Fibroblast of upper back skin (primary cell): Measurements from ENCODE around the gene STOX2.

Source experiments
- DNase-seq: peaks from one replicate; pipeline ENCODE4 v3.0.0-alpha.2; 2013

STOX2 gene

GRCh38 chr4:183905081-183905592 is at the start of gene STOX2:
TSS of gene STOX2 (plus strand) at chr4:183905307. CDS start at chr4:183906791, 1,484 bp downstream.
- peak; percentile 32 for DNase-seq

GRCh38 chr4:183855323-183856190 is 49.5 kb upstream of the STOX2 start:
- peak; percentile 10 for DNase-seq

DNA sequence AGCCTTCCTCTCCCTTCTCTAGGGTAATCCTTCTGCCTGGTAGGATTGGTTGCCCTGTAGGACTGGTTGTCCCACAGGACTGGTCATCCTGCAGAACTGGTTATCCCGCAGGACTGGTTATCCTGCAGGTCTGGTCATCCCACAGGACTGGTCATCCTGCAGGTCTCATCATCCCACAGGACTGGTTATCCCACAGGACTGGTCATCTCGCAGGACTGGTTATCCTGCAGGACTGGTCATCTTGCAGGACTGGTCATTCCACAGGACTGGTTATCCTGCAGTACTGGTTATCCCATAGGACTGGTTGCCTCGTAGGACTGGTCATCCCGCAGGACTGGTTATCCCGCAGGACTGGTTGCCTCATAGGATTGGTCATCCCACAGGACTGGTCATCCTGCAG is 48.1 kb upstream of the STOX2 start:
- no peak for DNase-seq

DNA sequence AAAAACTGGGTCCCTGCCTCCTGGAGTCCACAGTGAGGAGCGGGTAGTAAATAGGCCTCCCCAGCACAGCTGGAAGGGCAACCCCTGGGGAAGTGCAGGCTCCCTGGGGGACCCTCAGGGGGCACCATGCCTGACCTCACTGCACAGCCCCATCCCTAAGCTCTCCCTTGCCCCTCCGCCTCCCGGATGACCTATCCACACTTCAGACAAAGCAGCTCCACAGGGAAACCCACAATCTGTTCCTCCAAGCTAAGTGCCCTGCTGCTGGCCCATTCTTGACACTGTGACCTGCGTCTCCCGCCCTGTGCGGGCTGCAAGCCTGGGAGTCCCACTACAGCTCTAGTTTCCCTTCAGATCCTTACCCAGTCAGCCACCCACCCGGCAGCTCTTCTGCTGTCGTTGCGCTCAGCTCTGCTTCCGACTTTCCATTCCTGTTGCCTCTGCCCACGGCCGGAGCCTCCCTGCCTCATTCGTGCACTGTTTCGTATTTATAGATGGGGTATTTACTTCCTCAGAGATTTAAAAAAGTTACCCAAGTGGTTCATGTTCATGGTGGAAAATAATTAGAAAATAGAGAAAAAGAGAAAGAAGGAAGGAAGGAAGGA is 47.0 kb upstream of the STOX2 start:
- no peak for DNase-seq

DNA sequence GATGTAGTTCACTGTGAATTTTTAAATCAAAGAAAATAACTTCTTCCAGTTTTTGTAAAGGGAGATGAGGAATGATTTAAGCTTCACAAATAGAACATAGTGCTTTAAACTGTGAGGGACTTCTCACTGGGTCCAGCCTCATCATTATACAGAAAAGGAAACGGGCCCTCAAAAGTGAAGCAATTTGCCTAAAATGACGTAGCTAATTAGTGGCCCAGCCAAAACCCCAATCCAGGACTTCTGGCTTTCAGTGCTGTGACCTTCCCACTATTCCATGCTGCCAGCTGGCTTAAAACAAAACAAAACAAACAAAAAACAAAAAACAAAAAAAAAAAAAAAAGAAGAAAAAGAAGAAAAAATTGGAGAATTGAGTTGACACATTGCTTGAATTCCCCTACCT is 45.0 kb upstream of the STOX2 start:
- DNase-seq: no peak

DNA sequence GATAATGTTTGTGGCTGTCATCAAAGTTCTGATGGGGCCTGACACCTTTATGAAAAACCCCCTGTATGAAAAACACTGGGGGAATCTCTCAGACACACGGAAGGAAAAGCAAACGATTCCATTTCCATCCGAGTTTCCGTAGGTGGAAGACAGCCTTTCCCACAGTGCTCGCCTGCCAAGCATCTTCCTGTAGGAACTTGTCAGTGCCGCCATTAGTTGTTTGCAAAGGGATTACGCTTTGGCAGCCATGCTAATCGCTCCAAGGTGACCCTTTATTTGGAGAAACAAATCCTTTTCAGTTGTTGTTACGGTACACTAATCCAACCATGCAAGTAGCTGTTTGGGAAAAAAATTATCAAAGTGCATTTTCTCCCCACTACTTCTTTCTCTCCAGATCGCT is 44.4 kb upstream of the STOX2 start:
- DNase-seq: no peak

DNA sequence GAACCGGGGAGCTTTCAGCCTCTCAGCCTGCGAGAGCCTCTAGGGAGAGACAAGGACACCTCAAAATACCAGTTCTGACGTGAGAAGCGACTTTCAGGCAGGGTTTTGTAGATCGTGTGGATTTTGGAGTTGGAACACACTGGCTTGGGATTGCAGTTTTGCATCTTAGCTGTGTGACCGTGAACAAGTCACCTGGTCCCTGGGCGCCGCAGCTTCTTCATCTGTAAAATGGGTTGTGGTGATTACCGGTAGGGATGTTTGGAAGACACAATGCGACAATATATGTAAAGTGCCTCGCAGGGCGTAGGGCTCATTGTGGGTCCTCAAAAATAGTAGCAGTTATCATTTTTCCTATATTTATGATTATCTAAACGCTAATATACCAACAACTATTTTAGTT is 43.7 kb upstream of the STOX2 start:
- no peak for DNase-seq

DNA sequence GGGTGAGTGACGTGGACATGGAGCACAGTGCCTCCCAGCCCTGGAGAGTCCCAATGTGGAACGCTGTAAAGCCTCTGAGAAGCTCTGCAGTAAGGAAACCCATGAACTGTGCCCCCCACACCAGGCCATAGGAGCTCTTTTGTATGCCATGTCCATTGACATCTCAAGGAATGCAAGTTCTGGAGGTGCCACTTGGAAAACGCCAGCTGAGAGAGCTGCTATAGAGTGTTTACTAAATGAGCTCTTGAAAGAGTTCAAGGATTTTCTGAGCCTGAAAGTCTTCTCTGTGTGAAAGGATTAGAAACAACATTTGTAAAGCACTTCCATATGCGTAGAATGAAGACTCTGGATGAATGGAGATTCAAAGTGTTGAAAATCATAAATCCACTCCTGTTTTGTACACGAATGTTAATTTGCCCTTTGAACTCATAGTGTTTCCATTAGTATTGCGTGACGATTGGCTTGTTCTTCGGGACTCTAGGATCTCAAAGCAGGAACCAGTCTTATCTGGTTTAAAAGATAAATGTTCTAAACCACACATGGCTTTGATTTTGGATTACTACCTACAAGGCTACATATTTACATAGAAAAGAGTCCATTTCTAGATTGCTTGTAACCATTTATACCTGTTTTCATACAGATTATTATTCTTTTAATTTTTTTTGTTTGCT is 41.8 kb upstream of the STOX2 start:
- no peak for DNase-seq

- no peak for DNase-seq
Observed at GRCh38 chr4:183867247-183867646, 37.9 kb upstream of the STOX2 start.

DNA sequence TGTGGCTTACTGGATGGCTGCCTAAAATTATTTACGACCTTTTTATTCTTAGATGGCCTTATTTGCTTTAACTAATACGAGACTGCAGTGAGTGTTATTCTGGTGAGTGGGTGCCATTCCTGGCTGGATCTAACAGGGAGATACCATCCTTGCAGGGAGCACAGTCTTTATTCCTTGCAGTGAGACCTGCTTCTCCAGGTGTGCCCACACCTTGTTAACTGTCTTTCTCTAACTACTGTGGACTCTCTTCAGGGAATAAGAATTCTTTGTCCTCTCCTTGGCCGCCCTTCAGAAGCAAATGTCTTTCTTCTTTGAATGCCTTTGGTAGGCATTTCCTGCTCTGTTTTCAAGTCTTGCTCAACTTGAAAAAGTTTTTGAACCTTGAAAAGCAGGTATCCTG is 34.1 kb upstream of the STOX2 start:
- DNase-seq: no peak

- peak; percentile 12 for DNase-seq
Observed at GRCh38 chr4:183871581-183871980, 33.5 kb upstream of the STOX2 start.

DNA sequence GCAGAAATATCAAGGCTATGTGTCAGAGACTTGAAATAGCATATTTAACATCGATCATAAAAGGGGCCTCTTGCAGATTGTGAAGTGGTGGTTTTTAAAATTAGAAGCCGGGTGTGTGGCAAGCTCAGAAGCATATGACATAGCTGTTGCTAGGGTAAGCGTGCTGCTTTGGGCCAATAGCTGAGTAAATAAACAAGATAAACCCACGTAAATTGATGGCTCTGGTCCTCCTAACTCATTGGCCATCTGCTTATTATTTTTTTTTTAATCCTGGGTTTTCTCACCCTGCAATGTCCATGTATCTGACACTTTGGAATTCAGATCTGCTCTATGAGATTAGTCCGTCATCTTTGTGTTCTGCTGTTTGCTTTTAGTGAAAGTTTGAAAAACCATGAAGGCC is 32.6 kb upstream of the STOX2 start:
- DNase-seq: no peak

DNA sequence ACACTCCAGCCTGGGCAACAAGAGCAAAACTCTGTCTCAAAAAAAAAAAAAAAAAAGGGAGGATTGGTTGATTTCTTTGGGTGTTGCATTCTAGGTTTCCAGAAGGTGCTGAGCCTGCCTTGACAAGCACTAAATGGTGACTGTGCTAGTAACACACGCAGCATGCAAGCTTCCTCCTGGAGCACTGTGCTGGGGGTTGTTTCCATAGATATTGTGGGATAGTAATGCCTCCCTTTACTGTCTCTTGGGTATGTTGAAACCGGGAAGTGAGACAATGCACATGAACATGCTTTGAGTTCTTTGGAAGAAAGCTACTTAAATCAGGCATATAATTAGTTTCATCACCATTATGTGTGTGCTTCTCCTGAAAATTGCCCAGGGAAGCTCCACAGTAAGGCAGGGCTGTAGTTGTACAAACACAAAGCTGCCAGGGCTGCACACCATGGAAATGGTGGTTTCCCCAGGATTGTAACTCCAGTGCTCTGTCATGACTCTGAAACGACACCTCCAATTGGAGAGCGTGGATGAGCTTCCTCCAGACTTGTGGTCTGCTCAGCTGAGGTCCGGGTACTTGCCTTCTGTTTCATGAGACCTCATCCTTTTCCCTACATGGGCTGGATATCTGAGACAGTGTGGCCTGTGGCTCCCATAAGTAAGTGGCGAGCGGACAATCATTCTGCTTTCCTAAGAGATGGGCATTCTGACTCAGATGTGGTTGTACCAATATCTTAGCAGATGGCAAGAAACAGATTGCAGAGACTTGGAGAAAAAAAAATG is 31.5 kb upstream of the STOX2 start:
- peak; percentile 9 for DNase-seq

DNA sequence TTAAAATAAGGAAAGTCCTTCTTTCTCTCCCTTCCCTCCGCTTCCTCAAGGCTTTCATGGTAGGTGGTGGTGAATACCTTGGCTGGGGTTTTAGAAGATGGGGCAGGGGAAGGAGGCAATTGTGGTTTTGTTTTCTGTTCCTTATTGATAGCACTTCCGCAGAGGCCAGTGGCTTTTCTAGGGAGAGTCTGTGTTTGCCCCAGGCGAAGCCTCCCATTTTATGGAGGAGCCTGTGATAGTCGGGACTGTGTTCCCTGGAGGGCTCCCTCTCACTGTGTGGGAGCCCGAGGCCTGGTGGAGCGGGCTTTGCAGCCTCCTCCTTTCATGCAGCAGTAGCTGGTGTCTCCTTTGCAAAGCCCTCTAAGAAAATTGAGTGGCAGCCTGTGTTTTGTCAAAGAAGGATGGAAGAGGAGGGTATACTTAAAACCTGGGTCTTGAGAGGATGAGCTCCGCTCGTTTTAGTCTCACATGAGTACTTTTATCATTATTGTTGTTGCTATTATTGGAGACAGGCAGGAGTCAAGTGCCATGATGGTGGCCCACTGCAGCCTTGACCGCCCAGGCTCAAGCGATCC is 29.8 kb upstream of the STOX2 start:
- no peak for DNase-seq

DNA sequence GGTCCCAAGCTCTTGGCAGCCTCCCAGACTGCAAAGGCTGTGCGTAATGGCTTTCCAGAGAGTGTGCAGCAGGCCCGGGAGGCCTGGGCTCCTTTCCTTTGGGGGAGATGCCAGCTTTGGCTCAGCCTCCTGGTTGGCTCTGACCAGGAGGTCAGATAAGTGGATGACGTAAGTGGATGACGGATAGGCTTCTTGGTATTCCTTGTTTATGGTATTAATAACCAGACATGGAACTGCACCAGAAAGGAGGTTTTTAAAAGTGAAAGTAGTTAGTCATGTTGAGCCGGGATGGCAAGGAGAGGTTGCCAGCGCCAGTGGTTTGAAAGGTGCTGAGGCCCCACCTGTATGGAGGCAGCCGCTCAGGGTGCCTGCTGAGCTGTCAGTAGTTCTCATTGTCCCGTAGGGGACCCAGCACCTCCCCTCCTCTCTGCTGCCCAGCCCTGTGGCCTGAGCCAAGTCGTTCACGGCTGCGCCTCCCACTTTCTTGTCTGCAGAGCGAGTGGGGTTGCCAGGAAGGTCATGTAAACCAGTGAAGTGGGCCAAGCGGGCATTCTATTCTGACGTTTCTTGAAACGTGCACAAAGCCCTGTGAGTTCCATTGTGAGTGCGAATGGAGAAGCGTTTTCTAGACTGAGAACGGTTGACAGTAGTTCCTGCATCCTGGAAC is 28.7 kb upstream of the STOX2 start:
- DNase-seq: peak; percentile 84

DNA sequence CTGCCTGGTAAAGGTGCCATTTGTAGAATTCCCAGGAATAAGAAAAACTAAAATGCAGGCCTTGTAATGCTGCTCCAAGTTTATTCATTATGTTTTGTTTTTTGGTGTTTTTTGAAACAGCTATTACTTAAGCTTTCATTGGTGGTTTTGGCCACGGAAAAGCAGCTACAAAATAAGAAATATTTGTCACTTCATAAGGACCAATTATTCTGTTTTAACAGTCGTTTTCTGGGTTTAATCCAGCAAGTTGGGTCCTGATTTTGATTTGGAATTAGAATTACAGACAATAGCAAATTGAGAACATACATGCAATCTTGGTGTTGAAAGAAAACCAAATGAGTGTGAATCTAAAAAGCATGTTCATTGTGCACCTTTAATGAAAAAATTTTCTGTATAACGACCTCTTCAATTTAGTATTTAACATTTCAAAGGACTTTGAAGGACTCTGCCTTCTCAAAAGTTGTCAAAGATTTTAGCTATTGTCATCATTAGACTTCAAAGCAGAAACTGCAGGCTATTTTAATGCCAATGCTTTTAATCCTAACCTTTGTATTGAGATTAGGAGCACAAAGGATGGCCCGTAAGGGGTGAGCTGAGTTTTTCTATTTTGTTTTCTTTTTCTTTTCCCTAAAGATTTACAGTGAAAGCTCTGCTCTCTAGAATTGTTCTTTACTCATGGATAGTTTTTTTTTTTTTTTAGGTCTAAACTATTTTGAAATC is 26.7 kb upstream of the STOX2 start:
- DNase-seq: no peak

DNA sequence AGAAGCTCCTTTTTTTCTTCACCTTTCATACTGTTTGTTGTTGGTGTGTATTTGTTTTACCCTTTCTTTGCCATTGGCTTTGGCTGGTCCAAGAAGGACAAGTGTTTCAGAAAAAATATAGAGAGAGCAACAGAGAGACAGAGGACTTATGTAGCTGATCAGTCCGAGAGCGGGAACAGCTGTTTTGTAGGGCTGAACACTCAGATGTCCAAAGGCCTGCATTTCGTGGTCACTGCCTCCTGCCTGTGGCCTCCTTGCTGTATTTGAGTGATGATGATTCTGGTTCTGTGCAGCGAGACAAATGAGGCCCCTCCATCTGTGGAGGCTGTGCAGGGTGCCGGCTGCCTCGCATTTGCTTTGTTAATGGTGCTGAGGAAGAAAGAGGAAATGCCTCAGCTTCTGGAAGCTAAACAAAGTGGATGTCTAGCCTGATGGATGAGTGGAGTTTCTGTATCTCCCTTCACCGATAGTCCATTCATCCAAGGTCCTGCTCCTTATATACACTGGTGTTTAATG is 19.8 kb upstream of the STOX2 start:
- DNase-seq: no peak

DNA sequence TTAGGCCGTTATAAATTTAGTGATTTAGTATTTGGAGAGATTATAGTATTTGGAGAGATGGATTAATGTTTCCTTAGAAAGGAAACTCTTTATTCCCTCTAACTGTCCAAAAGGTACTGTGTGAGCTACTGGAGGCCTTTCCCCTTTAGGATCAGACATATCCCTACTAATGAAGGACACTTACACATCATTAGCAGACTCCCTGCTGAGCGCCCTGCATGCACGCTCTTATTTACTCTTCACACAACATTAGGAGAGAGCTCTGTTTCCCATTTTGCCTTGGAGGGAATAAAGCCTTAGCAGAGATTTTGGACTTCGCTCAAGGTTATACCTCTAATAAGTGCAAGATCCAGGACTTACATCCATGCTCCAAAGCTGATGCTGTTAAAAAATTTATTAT is 17.8 kb upstream of the STOX2 start:
- DNase-seq: no peak

- DNase-seq: no peak
Observed at GRCh38 chr4:183888564-183888963, 16.5 kb upstream of the STOX2 start.

- DNase-seq: no peak
Observed at GRCh38 chr4:183889190-183889589, 15.9 kb upstream of the STOX2 start.

DNA sequence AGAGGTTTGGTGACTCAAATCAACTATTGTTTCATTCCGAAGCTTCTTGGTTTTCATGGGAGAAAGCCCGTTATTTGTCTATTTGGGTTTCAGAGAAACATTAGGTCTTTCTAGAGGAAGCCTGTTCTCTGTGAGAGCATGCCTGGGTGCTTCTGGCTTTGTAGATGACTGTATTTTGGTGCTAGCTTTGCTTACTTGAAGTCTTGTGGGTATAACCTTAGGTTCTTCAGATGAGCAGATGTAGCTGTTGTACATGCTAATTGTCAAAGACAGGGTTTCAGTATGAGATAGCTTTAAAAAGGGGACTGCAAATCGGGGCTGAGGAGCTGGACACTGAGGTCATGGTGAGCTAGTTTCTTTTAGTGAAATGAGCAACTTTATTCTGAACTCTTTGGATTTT is 7.9 kb upstream of the STOX2 start:
- DNase-seq: no peak
